HG02798 (cell line): ENCODE measurements around the gene TSPAN18.

Experiments used
- ATAC-seq: cut with Tn5 transposase; IDR thresholded peaks from one replicate; pipeline ENCODE4 v1.9.1; 2021; ENCODE audit warnings: mild to moderate bottlenecking; ENCODE audit not compliant: unreplicated experiment, poor library complexity

Gene TSPAN18

GRCh38 chr11:44877571-44878497, 151.1 kb downstream of the TSPAN18 start:
- ATAC-seq: no peak

GRCh38 chr11:44878711-44879110, 151.9 kb downstream of the TSPAN18 start:
- ATAC-seq: no peak

- no peak for ATAC-seq
Observed at GRCh38 chr11:44879432-44879831, 152.7 kb downstream of the TSPAN18 start.

- ATAC-seq: no peak
Observed at GRCh38 chr11:44880511-44880910, 153.7 kb downstream of the TSPAN18 start.

- ATAC-seq: no peak
Observed at GRCh38 chr11:44880953-44881352, 154.2 kb downstream of the TSPAN18 start.

GRCh38 chr11:44883277-44883676, 156.5 kb downstream of the TSPAN18 start:
- ATAC-seq: peak; percentile 62

GRCh38 chr11:44884056-44884455, 157.3 kb downstream of the TSPAN18 start:
- no peak for ATAC-seq

- ATAC-seq: no peak
Observed at GRCh38 chr11:44885065-44885810, 158.5 kb downstream of the TSPAN18 start.

GRCh38 chr11:44885919-44886789, 159.4 kb downstream of the TSPAN18 start:
- ATAC-seq: no peak

GRCh38 chr11:44886790-44887140, 160.0 kb downstream of the TSPAN18 start:
- no peak for ATAC-seq

GRCh38 chr11:44887636-44888035, 160.9 kb downstream of the TSPAN18 start:
- ATAC-seq: no peak

GRCh38 chr11:44889266-44889665, 162.5 kb downstream of the TSPAN18 start:
- ATAC-seq: no peak

- ATAC-seq: no peak
Observed at GRCh38 chr11:44892843-44893242, 166.1 kb downstream of the TSPAN18 start.

GRCh38 chr11:44893308-44893822, 166.6 kb downstream of the TSPAN18 start:
- no peak for ATAC-seq

GRCh38 chr11:44893846-44894617, 167.3 kb downstream of the TSPAN18 start:
- ATAC-seq: peak; percentile 73

GRCh38 chr11:44899959-44900358, 173.2 kb downstream of the TSPAN18 start:
- peak; percentile 55 for ATAC-seq

GRCh38 chr11:44901120-44901633, 174.4 kb downstream of the TSPAN18 start:
- ATAC-seq: no peak

GRCh38 chr11:44901786-44902185, 175.0 kb downstream of the TSPAN18 start:
- ATAC-seq: no peak

- ATAC-seq: no peak
Observed at GRCh38 chr11:44903035-44903434, 176.3 kb downstream of the TSPAN18 start.
